Measurements from ENCODE around the gene RHAG.

RHAG gene

DNA sequence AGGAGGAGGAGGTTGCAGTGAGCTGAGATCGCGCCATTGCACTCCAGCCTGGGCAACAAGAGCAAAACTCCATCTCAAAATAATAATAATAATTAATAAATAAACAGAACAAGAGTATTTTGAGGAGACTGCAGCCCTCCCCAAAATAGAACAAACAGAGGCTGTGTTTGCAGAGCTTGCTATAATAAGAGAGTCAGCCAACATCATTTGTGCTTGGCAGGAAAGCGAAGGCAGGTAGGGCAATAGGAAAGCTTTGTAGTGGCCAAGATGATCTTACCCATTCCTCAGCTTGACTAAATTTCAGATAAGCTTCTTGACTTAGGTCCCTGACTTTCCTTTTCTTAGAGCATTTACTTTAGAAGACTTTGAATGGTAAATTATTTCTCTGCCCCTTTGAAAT, 79.5 kb downstream of the RHAG start:
- POLR2A ChIA-PET, result no interaction called here
- DNase-seq (ENCODE audit: low read depth, low spot score), result no peak
- no peak for TF ChIP-seq CTCF (IDR thresholded peaks at IDR 0.05; ENCODE audit: insufficient read depth, low read length, missing control alignments)
- no peak overlapping the region for H3K4me3 ChIP-seq (ENCODE audit: low read depth, low read length)
- CTCF ChIA-PET, result no interaction called here

GRCh38 chr6:49556429-49556837, 80.2 kb downstream of the RHAG start:
- no peak overlapping the region for H3K4me3 ChIP-seq (ENCODE audit: low read depth, low read length)
- no peak for DNase-seq (ENCODE audit: low read depth, low spot score)
- CTCF ChIA-PET, result no interaction called here
- POLR2A ChIA-PET, result no interaction called here
- TF ChIP-seq CTCF (IDR thresholded peaks at IDR 0.05; ENCODE audit: insufficient read depth, low read length, missing control alignments), result no peak

- POLR2A ChIA-PET, result no interaction called here
- CTCF ChIA-PET, result no interaction called here
- no peak for TF ChIP-seq CTCF (IDR thresholded peaks at IDR 0.05; ENCODE audit: insufficient read depth, low read length, missing control alignments)
- no peak overlapping the region for H3K4me3 ChIP-seq (ENCODE audit: low read depth, low read length)
- no peak for DNase-seq (ENCODE audit: low read depth, low spot score)
Measured at GRCh38 chr6:49555951-49556350, 80.7 kb downstream of the RHAG start.
